K562 (cell line): ENCODE data around the gene ZSCAN21. TPM values are rescaled to one million over a fixed set of nuclear protein-coding genes. Genes with fewer than 3 reads are reported as not detected.

Source experiments
- ATAC-seq: fragments of 200-7000 bp; cut with Tn5 transposase; 3 replicates; pipeline ENCODE4 v1.9.1; 2020; ENCODE audit warnings: moderate library complexity
- BruUV-seq: library from RNA; stranded (reverse); fragments of 400-500 nt; replicated peaks from 2 replicates; lab custom pipeline; 2021; lab: Mats Ljungman, UMichigan
- CTCF ChIA-PET: fragments of 300-600 bp; formaldehyde crosslinking; extraction: SDS; loops from one replicate; lab custom pipeline; 2021; ENCODE audit warnings: low intra/inter-chr PET ratio; lab: Yijun Ruan, JAX
- POLR2A ChIA-PET: fragments of 300-600, 350-650 bp; sonication (Branson Sonifier 250); formaldehyde crosslinking; extraction: SDS; loops from one replicate; lab custom pipeline; 2021; ENCODE audit warnings: antibody characterized with exemption, inconsistent platforms; lab: Yijun Ruan, JAX
- DNase-seq, 4 experiments: peaks; one replicate each; pipeline versions ENCODE4 v3.0.0 to v3.0.0-alpha.2; 2011 to 2018; ENCODE audit warnings: low spot score in 3 of 4, mixed read lengths in 3 of 4; ENCODE audit errors: extremely low read depth in 1 of 4
- FAIRE-seq: peaks from 2 replicates; lab custom pipeline; 2011; peaks lifted over from hg19 to GRCh38; lab: Jason Lieb, UNC
- H2AFZ ChIP-seq: 2 replicates; pipeline ENCODE4 v1.6.0; 2011; ENCODE audit warnings: low read depth, low read length, control low read depth, inconsistent platforms
- H3K27ac ChIP-seq: fragments of 200-600 bp; 3 replicates; pipeline ENCODE4 v1.8.0; 2011; ENCODE audit warnings: low read depth, mild to moderate bottlenecking, control low read depth, inconsistent platforms, low read length, moderate library complexity, mixed read lengths; ENCODE audit errors: extremely low read depth
- H3K27me3 ChIP-seq, 2 experiments: fragments of 300-600 bp in 1 of 2; 2 replicates in 1 of 2; 3 replicates in 1 of 2; pipeline versions ENCODE4 v1.6.0 to v1.8.0; 2011; ENCODE audit warnings: inconsistent platforms in 2 of 2, low read length in 2 of 2, mild to moderate bottlenecking in 1 of 2, mixed read lengths in 1 of 2, moderate library complexity in 1 of 2; ENCODE audit not compliant: control insufficient read depth in 2 of 2, insufficient read depth in 2 of 2
- H3K36me3 ChIP-seq: fragments of 300-600 bp; 3 replicates; pipeline ENCODE4 v1.8.0; 2011; ENCODE audit warnings: mild to moderate bottlenecking, low read length, inconsistent platforms; ENCODE audit not compliant: control insufficient read depth, insufficient read depth
- H3K4me1 ChIP-seq, 2 experiments: fragments of 200-600 bp in 1 of 2; replicated peaks in 1 of 2; 2 replicates in 1 of 2; 3 replicates in 1 of 2; pipeline versions ENCODE4 v1.5.1 to v1.8.0; 2011; ENCODE audit warnings: inconsistent platforms in 2 of 2, low read length in 2 of 2, mild to moderate bottlenecking in 1 of 2, mixed read lengths in 1 of 2, moderate library complexity in 1 of 2; ENCODE audit not compliant: control insufficient read depth in 2 of 2, insufficient read depth in 2 of 2
- H3K4me2 ChIP-seq: 2 replicates; pipeline ENCODE4 v1.6.1; 2011; ENCODE audit warnings: low read length, control low read depth, inconsistent platforms, mixed read lengths; ENCODE audit not compliant: insufficient read depth
- H3K4me3 ChIP-seq: fragments of 200-600 bp; sonication (generic), shearing (Covaris generic); 2 replicates; pipeline ENCODE4 v1.5.1; 2016; ENCODE audit warnings: control low read depth, inconsistent platforms
- H3K79me2 ChIP-seq: fragments of 200-600 bp; 3 replicates; pipeline ENCODE4 v1.8.0; 2011; ENCODE audit warnings: low read length, inconsistent platforms; ENCODE audit not compliant: control insufficient read depth, insufficient read depth
- H3K9ac ChIP-seq, 2 experiments: 2 replicates each; pipeline versions ENCODE4 v1.6.0 to v1.6.1; 2011; ENCODE audit warnings: low read depth in 2 of 2, low read length in 2 of 2, control low read depth in 1 of 2, inconsistent platforms in 1 of 2, mild to moderate bottlenecking in 1 of 2, mixed read lengths in 1 of 2; ENCODE audit not compliant: insufficient read depth in 1 of 2
- H3K9me1 ChIP-seq: one replicate; pipeline ENCODE4 v1.6.0; 2011; ENCODE audit warnings: inconsistent platforms, mild to moderate bottlenecking, low read length, moderate library complexity; ENCODE audit not compliant: control insufficient read depth, insufficient read depth
- H3K9me3 ChIP-seq: replicated peaks from 2 replicates; pipeline ENCODE4 v1.5.1; 2011; ENCODE audit warnings: low read depth, low read length, inconsistent platforms; ENCODE audit not compliant: control insufficient read depth, insufficient read depth
- H4K20me1 ChIP-seq: replicated peaks from 2 replicates; pipeline ENCODE4 v1.6.1; 2011; ENCODE audit warnings: low read length, inconsistent platforms, mixed read lengths; ENCODE audit not compliant: control insufficient read depth, insufficient read depth
- BRF2 ChIP-seq: IDR thresholded peaks from 3 replicates; pipeline ENCODE4 v1.6.1; 2011; ENCODE audit warnings: borderline replicate concordance, mild to moderate bottlenecking; ENCODE audit not compliant: insufficient read length, insufficient read depth
- CTBP1 ChIP-seq: fragments of 450-650 bp; IDR thresholded peaks from 2 replicates; pipeline ENCODE4 v1.6.1; 2016; ENCODE audit warnings: borderline replicate concordance
- E4F1 ChIP-seq: fragments of 250-450 bp; sonication (Bioruptor Pico); IDR thresholded peaks from 2 replicates; pipeline ENCODE4 v1.5.0; 2021; ENCODE audit warnings: mild to moderate bottlenecking, borderline replicate concordance
- FOXJ2 ChIP-seq: fragments of 200-800 bp; sonication (Bioruptor generic); IDR thresholded peaks from 2 replicates; pipeline ENCODE4 v1.6.1; 2016; ENCODE audit warnings: missing genetic modification characterization, missing compliant biosample characterization
- GTF2B ChIP-seq: IDR thresholded peaks from 2 replicates; pipeline ENCODE4 v1.6.1; 2011; ENCODE audit not compliant: insufficient read length; ENCODE audit errors: extremely low read depth
- MYNN ChIP-seq, 2 experiments: sonication (generic); formaldehyde crosslinking in 1 of 2; IDR thresholded peaks; 2 replicates each; pipeline versions ENCODE4 v1.5.0 to v1.6.1; 2016 to 2020; ENCODE audit warnings: antibody characterized with exemption in 1 of 2, missing genetic modification reagents in 1 of 2
- NFRKB ChIP-seq: fragments of 450-650 bp; IDR thresholded peaks from 2 replicates; pipeline ENCODE4 v1.6.1; 2016; ENCODE audit warnings: low read depth
- POLR2B ChIP-seq: fragments of 450-650 bp; IDR thresholded peaks from 2 replicates; pipeline ENCODE4 v1.6.1; 2018; ENCODE audit warnings: low read depth; ENCODE audit not compliant: partially characterized antibody
- STAG1 ChIP-seq: sonication (generic); formaldehyde crosslinking; IDR thresholded peaks from 2 replicates; pipeline ENCODE4 v1.5.0; 2020; ENCODE audit warnings: missing genetic modification reagents, borderline replicate concordance
- ZNF3 ChIP-seq: fragments of 250-450 bp; sonication (Bioruptor Pico); IDR thresholded peaks from 2 replicates; pipeline ENCODE4 v1.5.0; 2021; ENCODE audit warnings: mild to moderate bottlenecking, moderate library complexity
- WGBS: fragments of 100-300 bp; shearing (Covaris generic); methylation state at CpG from one replicate; pipeline ENCODE4 v1.1.6; 2016; ENCODE audit warnings: low coverage, mixed read lengths; ENCODE audit not compliant: insufficient coverage; ENCODE audit errors: missing lambda C conversion rate; 5-methylcytosine and 5-hydroxymethylcytosine counted together
- in situ Hi-C: fragments of 300-500 bp; cut with MboI; formaldehyde crosslinking; loops from 4 replicates; pipeline ENCODE4 v1.15.0; 2018; ENCODE audit warnings: inconsistent platforms, mixed read lengths
- intact Hi-C: fragments of 100-400 bp; cut with micrococcal nuclease; formaldehyde crosslinking; loops from 2 replicates; pipeline ENCODE4 v1.14.2; 2022
- polyA plus RNA-seq, 8 experiments: library from polyadenylated mRNA; depleted of rRNA in 4 of 8; stranded (reverse) in 5 of 8; unstranded in 3 of 8; fragments of >200 nt; fragmentation: Nextera tagmentation in 2 of 8; fragmentation: Illumina TruSeq in 1 of 8; extraction: Ambion mirVana in 2 of 8; extraction: Trizol in 1 of 8; gene quantifications; 2 replicates each; pipeline versions ENCODE4 v1.2.1 to v1.2.3, GENCODE V29; 2011 to 2014; ENCODE audit warnings: inconsistent platforms in 1 of 8, missing spikeins in 1 of 8
- total RNA-seq, 7 experiments: library from RNA; depleted of rRNA in 6 of 7; stranded (reverse); fragments of >200 nt in 6 of 7; fragmentation: Illumina TruSeq in 2 of 7; extraction: Trizol in 2 of 7; gene quantifications; 2 replicates each; pipeline versions ENCODE4 v1.2.1 to v1.2.3, GENCODE V29; 2011 to 2021; ENCODE audit warnings: low replicate concordance in 1 of 7

The ZSCAN21 gene
- total and polyA plus RNA-seq, 9 of the 15 experiments (the other 6 are each of a cell fraction or from before 2014, with no cell fraction given): 5.9 to 15.5 (median 13.2) TPM

- TF ChIP-seq MYNN (IDR thresholded peaks at IDR 0.05) (peak; percentile 34; the same call in 1 of the 2 replicates), MYNN (CRISPR knock-in tag; IDR thresholded peaks at IDR 0.05) (no peak), POLR2B (peak; percentile 12), BRF2 (no peak)
- H4K20me1 ChIP-seq: peaks cover 17% of the 10 kb centered on the region
- intact Hi-C loops: no loop called here
- WGBS: 50% methylated on average over 7 of the region's 7 CpGs
- H3K9me1 ChIP-seq: no peaks in the 10 kb centered on the region
- no peak overlapping the region for H3K4me2 ChIP-seq
- ChIA-PET CTCF (no interaction called here), POLR2A (interaction anchor here (0.6 to 3.2 kb wide), 4 partner anchors 10 to 1029 kb away, joined by 3 to 13 read pairs (median 4); partner anchors contain the start of gene ZSCAN25)
- in situ Hi-C loops: no loop called here
- H3K36me3 ChIP-seq: peaks cover 58% of the 10 kb centered on the region
- no TSS peak for BruUV-seq
- ATAC-seq: no peak
- no peak overlapping the region for H3K9ac ChIP-seq
- H2AFZ ChIP-seq: no peak overlapping the region
- no peak overlapping the region for H3K4me3 ChIP-seq
- H3K79me2 ChIP-seq: peaks cover 69% of the 10 kb centered on the region
- H3K4me1 ChIP-seq: peaks cover 9 to 12% of the 10 kb centered on the region in 2 experiments; a peak in 3 of 5 replicates
- no peak for FAIRE-seq
- DNase-seq: no peak
- H3K27me3 ChIP-seq: no peaks in the 10 kb centered on the region
- no peaks in the 10 kb centered on the region for H3K9me3 ChIP-seq
- no peak overlapping the region for H3K27ac ChIP-seq
Observed at GRCh38 chr7:100019908-100020307, 29.7 kb upstream of the ZSCAN21 start.

GRCh38 chr7:100021297-100021696 lies 28.3 kb upstream of the ZSCAN21 start:
- BruUV-seq: no TSS peak
- DNase-seq: no peak
- peaks cover 12% of the 10 kb centered on the region for H4K20me1 ChIP-seq

More at GRCh38 chr7:100021297-100021696, 28.3 kb upstream of the ZSCAN21 start:
- Histone ChIP-seq H3K36me3 (peaks cover 71% of the 10 kb centered on the region), H3K4me2 (no peak overlapping the region), H3K9me3 (no peaks in the 10 kb centered on the region), H3K79me2 (peaks cover 57% of the 10 kb centered on the region), H3K27me3 (no peaks in the 10 kb centered on the region), H3K4me1 (peaks cover 4 to 9% of the 10 kb centered on the region in 2 experiments; a peak in 3 of 5 replicates), H3K9ac (no peak overlapping the region), H3K9me1 (no peaks in the 10 kb centered on the region), H3K27ac (no peak overlapping the region), H2AFZ (no peak overlapping the region), H3K4me3 (no peak overlapping the region)
- ChIA-PET CTCF (no interaction called here), POLR2A (interaction anchor here (0.6 to 3.2 kb wide), 6 partner anchors 9 to 514 kb away, joined by 3 to 13 read pairs (median 4); no protein-coding TSS in a partner anchor)
- FAIRE-seq (no peak), ATAC-seq (no peak)
- in situ Hi-C loops: no loop called here
- TF ChIP-seq STAG1 (CRISPR knock-in tag): no peak
- TF ChIP-seq CTBP1: no peak
- TF ChIP-seq FOXJ2 (tag): no peak
- TF ChIP-seq GTF2B: no peak
- no peak for TF ChIP-seq ZNF3 (CRISPR knock-in tag)
- TF ChIP-seq E4F1 (CRISPR knock-in tag): no peak
- TF ChIP-seq NFRKB: no peak
- intact Hi-C loops: no loop called here
- WGBS: 98% methylated on average over 3 of the region's 3 CpGs
